ENCODE results near the gene GMDS. TPM values are rescaled to one million over a fixed set of nuclear protein-coding genes. Genes with fewer than 3 reads are reported as not detected.
A peak's percentile ranks its signal among the peaks of the same experiment; 100 is the strongest.

GMDS gene
- total and polyA plus RNA-seq, 2 of the 13 experiments (the other 11 are each of a cell fraction or from before 2014, with no cell fraction given): 64.4 to 112 TPM

GRCh38 chr6:1607516-1608221 is 637.7 kb downstream of the GMDS start (continued):
- TF ChIP-seq GMEB1 (CRISPR knock-in tag; IDR thresholded peaks at IDR 0.05; ENCODE audit: borderline replicate concordance) (no peak), HNRNPK (IDR thresholded peaks at IDR 0.05; ENCODE audit: low read depth, low read length, poor library complexity, severe bottlenecking) (no peak), PLRG1 (conservative IDR thresholded peaks at IDR 0.05) (no peak), SRF (IDR thresholded peaks at IDR 0.05; ENCODE audit: low read depth, low read length) (no peak), ARNT2 (CRISPR knock-in tag; IDR thresholded peaks at IDR 0.05; ENCODE audit: low read depth) (no peak), ATM (IDR thresholded peaks at IDR 0.05; ENCODE audit: borderline replicate concordance) (no peak), IRF9 (CRISPR knock-in tag; IDR thresholded peaks at IDR 0.05; ENCODE audit: borderline replicate concordance) (no peak), ZNF564 (CRISPR knock-in tag; IDR thresholded peaks at IDR 0.05) (no peak), MAFG (CRISPR knock-in tag; IDR thresholded peaks at IDR 0.05) (no peak), ZNF20 (CRISPR knock-in tag; IDR thresholded peaks at IDR 0.05) (no peak), RNF219 (CRISPR knock-in tag; IDR thresholded peaks at IDR 0.05) (peak; percentile 77; the same call in 1 of the 2 replicates), ZNF772 (CRISPR knock-in tag; IDR thresholded peaks at IDR 0.05) (no peak), RFX1 (IDR thresholded peaks at IDR 0.05) (no peak), MTF1 (CRISPR knock-in tag; IDR thresholded peaks at IDR 0.05) (no peak), ZFP36 (IDR thresholded peaks at IDR 0.05; ENCODE audit: borderline replicate concordance, low read depth, low read length, partially characterized antibody) (no peak), ERF (CRISPR knock-in tag; IDR thresholded peaks at IDR 0.05) (0 out of 2 replicates have a peak, but pooled peaks have one; percentile 23), ZC3H13 (CRISPR knock-in tag; IDR thresholded peaks at IDR 0.05) (no peak), HMG20B (CRISPR knock-in tag; conservative IDR thresholded peaks at IDR 0.05) (0 out of 2 replicates have a peak, but pooled peaks have one; percentile 24), NFIC (IDR thresholded peaks at IDR 0.05; ENCODE audit: low read length) (no peak), TBL1XR1 (IDR thresholded peaks at IDR 0.05; ENCODE audit: borderline replicate concordance, low read length, partially characterized antibody) (no peak), ZNF329 (CRISPR knock-in tag; IDR thresholded peaks at IDR 0.05; ENCODE audit: low read depth) (no peak), DMAP1 (CRISPR knock-in tag; IDR thresholded peaks at IDR 0.05) (peak; percentile 27; the same call in 1 of the 2 replicates), SOX13 (IDR thresholded peaks at IDR 0.05) (peak; percentile 77), SOX13 (CRISPR knock-in tag; conservative IDR thresholded peaks at IDR 0.05 in 1 of 2, IDR thresholded peaks at IDR 0.05 in 1 of 2) (peak in 1 of 2 experiments; percentile 64; a peak in 2 of 4 replicates), GRHL1 (CRISPR knock-in tag; conservative IDR thresholded peaks at IDR 0.05) (no peak)
